IPS-18c (cell line): Measurements from ENCODE around the gene TRIM22.
"Not testable (repeated sequence)": the region's sequence is repeated elsewhere in the genome, so short reads cannot be mapped to it uniquely, and the experiment has no call there.

Source experiments
- H3K4me3 ChIP-seq: 2 replicates; pipeline ENCODE4 v1.7.0; 2013; ENCODE audit warnings: low read depth, mild to moderate bottlenecking, low read length, moderate library complexity; ENCODE audit not compliant: insufficient read depth
- H3K9me3 ChIP-seq: one replicate; pipeline ENCODE4 v1.6.1; 2013; ENCODE audit warnings: mild to moderate bottlenecking, low read length, moderate library complexity; ENCODE audit not compliant: control insufficient read depth, insufficient read depth

Gene TRIM22, protein sequence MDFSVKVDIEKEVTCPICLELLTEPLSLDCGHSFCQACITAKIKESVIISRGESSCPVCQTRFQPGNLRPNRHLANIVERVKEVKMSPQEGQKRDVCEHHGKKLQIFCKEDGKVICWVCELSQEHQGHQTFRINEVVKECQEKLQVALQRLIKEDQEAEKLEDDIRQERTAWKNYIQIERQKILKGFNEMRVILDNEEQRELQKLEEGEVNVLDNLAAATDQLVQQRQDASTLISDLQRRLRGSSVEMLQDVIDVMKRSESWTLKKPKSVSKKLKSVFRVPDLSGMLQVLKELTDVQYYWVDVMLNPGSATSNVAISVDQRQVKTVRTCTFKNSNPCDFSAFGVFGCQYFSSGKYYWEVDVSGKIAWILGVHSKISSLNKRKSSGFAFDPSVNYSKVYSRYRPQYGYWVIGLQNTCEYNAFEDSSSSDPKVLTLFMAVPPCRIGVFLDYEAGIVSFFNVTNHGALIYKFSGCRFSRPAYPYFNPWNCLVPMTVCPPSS

DNA sequence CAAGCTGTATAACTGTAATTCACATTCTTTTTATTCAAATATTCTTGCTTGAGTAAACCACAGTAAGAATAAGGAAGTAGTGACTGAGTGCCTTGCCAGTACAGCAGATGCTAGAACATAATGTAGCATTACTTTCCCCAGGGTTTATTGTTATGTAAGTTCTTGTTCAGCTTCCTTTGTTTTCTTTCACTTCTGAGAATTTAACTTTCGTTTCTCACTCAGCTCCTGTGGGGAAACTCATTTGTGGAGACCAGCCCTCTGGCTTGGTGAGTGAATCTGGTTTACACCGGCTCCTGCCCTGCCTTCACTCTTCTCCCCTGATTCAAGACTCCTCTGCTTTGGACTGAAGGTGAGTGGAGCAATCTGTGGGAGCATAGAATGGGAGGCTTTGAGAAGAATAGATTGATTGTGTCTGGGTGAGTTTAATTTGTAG is at the start of gene TRIM22:
Gene TRIM22 (plus strand): TSS at position 240 of the 433 bp plus-strand sequence. CDS start 6,443 bp downstream, outside the sequence.
- Histone ChIP-seq H3K4me3 (peak within 1 kb of the TSS; percentile 39; the same call in 1 of the 2 replicates), H3K9me3 (no peaks in the 10 kb centered on the region)

DNA sequence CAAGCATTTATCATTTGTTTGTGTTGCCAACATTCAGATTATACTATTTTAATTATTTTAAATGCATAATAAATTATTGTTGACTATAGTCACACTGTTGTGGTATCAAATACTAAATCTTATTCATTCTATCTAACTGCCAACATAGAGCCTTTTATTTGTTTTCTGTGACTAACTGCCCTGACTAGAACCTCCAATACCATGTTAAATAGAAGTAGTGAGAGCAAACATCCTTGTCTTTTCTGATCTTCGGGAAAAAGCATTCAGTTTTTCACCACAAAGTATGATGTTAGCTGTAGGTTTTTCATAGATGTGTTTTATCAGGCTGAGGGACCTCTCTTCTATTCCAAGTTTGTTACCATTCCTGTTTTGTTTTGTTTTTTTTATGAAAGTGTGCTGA is 49.6 kb upstream of the TRIM22 start:
- Histone ChIP-seq H3K4me3 (no peak overlapping the region), H3K9me3 (no peaks in the 10 kb centered on the region)

DNA sequence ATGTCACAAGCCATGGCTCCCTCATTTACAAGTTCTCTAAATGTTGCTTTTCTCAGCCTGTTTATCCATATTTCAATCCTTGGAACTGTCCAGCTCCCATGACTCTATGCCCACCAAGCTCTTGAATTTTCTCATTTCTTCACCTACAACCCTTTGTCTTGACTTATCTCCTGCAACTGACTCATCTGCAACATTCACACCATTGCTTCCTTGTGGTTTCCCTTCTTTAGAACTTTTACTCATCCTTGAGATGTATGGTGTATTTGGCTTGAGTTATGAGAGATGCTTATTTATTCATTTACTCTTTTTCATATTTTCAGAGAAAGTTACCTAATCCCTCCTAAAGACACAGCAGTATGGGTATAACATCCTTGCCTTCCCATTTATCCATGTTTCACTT is 46.0 kb upstream of the TRIM22 start:
- Histone ChIP-seq H3K9me3 (no peaks in the 10 kb centered on the region), H3K4me3 (no peak overlapping the region)

DNA sequence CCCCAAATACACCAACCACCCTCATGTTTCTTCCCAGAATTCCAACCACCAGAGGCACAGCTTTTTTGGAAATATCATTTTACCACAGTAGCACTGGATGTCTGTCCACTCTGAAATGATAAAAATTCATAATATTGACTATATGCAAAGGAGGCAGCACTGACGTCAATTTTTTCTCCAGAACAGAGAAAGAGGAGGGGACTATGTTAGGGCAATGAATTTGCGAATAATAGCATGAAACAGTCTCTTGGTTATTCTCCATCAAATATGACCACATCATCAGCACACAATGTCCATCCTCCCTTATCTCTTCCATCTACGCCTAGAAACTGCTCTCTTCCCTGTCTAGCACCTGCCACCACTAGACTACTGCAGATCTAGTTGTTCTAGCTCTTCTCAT is 43.5 kb upstream of the TRIM22 start:
- Histone ChIP-seq H3K9me3 (no peaks in the 10 kb centered on the region), H3K4me3 (no peak overlapping the region)

DNA sequence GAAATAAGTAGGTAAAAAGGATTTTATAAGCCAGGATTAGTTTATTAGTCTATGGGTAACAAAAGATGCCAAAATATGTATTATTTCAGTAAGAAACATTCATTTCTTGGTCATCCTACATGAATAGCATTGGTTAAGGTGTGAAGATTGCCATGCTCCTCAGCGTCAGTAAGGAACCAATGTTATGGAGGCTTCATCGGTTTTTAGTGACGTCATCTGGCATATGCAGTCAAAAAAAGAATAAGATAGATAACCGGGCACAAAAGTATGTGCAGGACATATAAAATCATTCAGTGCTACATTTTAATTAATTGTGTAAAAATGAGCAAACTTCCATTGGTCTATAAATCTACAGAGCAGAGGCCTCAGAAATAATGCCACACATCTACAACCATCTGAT is 34.1 kb upstream of the TRIM22 start:
- Histone ChIP-seq H3K4me3 (no peak overlapping the region), H3K9me3 (peaks cover 2% of the 10 kb centered on the region)

DNA sequence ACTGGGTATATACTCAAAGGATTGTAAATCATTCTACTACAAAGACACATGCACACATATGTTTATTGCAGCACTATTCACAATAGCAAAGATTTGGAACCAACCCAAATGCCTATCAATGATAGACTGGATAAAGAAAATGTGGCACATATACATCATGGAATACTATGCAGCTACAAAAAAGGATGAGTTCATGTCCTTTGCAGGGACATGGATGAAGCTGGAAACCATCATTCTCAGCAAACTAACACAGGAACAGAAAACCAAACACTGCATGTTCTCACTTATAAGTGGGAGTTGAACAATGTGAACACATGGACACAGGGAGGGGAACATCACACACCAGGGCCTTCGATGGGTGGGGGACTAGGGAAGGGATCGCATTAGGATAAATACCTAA is 32.6 kb upstream of the TRIM22 start:
- not testable (repeated sequence) for H3K4me3 ChIP-seq, H3K9me3 ChIP-seq

DNA sequence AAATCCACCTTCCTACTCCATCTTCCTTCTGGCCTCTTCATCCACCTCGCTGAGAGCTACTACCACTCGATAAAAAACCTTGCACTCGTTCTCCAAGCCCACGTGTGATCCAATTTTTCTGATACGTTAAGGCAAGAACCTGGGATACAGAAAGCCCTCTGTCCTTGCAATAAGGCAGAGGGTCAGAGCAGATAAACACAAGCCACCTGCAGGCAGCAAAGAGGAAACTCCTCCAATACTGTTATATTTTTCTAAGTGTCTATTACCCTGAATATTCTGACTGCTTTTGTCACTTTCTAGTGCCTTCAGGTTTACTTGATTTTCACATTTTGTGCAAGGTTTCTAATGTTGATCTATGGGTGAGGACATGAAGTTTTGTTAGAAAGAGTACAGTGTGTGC is 31.3 kb upstream of the TRIM22 start:
- Histone ChIP-seq H3K4me3 (no peak overlapping the region), H3K9me3 (peaks cover 1% of the 10 kb centered on the region)

DNA sequence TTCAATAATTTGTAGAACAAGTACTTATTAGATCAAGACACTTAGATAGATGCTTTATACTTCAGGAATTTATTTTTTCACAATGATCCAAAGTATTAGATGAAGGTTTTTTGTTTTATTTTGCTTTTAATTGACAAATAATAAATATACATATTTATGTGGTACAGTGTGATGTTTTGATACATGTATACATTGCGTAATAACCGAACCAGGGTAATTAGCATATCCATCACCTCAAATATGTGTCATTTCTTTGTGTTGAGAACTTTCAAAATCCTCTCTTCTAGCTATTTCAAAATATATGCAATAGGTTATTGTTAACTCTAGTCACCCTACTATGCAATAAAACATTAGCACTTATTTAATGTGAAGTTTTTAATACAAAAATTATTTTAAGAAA is 26.1 kb upstream of the TRIM22 start:
- no peaks in the 10 kb centered on the region for H3K9me3 ChIP-seq
- no peak overlapping the region for H3K4me3 ChIP-seq

DNA sequence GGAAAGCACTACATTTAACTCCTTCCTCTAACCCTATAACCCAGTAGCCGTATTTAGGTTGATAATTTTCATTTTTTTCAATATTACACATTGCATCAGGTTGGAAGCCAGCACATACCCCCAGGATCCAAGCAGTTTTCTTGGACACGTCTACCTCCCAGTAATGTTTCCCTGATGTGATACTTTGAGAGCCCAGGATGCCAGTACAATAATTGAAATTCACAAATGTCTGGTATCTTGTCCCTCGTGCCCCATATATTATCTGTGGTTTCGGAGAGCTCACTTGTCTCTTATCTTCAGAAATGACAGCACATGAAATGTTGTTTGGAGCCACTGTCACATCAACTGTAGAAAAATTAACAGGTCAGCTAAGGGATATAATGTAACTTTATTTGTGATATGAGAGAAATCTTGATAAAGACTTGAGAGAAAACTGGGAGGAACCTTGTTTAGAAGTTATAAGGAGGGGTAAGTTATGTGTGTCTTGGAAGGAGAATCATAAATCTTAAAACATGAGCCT is 24.5 kb upstream of the TRIM22 start:
- no peak overlapping the region for H3K4me3 ChIP-seq
- H3K9me3 ChIP-seq, result peaks cover 2% of the 10 kb centered on the region

DNA sequence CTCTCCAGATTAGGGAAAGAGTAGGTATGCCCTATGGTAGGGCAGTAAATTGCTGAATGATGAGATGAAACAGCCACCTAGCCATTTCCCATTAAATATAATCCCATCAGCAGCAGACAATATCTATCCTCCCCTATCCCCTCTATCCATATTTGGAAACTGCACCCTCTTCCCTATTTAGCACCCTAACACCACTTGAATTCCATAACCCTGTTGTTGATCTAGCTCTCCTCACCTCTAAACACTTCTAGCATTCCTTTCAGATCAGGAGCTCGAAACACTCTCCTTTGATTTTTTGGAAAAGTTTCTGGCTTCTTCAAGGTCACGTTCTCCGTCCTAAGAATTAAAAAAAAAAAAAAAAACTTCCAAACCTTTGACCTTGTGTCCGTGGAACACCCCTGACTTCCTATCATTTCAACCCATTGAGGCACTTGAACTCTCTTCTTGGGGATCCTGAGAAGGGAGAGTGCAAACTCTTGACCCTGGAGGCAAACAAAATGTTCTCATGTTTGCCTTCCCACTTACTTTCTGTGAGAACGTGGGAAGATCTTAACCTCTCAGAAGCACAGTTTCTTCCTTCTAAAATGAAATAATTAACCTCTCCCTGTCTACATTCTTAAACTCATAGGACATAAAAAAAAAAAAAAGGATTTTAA is 23.7 kb upstream of the TRIM22 start:
- H3K9me3 ChIP-seq, result peaks cover 2% of the 10 kb centered on the region

DNA sequence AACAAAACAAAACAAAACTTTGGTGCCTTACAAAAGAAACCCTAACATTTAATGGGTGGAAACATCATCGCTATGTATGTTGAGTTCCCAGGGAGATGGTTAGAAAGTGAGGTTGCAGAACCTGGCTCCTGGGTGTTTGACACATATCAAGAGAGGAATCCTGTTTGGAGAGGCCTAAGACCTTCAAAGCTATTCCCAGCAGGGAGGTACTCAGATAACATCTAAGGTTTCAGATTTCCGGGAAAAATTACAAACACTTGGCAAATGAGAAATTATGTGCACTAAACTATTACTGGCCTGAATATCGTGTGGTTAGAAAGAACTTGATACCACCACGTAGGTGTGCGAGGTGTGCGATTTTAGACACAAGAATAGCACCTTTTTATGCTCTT is 23.2 kb upstream of the TRIM22 start:
- Histone ChIP-seq H3K9me3 (peaks cover 2% of the 10 kb centered on the region), H3K4me3 (no peak overlapping the region)

More for the DNA sequence above, 23.7 kb upstream of the TRIM22 start:
- H3K4me3 ChIP-seq, result no peak overlapping the region

DNA sequence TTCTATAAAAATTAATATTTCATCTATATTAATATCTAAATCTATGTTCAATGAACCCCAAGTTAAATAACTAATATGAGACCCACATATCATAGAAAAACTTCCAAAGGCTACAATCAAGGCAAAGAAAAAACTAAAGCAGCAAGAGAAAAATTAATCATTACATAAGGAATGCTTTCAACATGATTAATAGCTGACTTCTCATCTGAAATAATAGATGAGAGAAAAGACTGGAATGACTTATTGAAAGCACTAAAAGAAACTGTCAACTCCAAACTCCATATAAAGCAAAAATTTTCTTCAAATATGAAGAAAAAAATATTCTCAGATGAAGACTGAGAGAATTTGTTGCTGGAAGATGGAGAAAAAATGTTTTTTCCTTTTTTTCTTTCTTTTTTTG is 17.8 kb upstream of the TRIM22 start:
- Histone ChIP-seq H3K9me3 (peaks cover 2% of the 10 kb centered on the region), H3K4me3 (no peak overlapping the region)

DNA sequence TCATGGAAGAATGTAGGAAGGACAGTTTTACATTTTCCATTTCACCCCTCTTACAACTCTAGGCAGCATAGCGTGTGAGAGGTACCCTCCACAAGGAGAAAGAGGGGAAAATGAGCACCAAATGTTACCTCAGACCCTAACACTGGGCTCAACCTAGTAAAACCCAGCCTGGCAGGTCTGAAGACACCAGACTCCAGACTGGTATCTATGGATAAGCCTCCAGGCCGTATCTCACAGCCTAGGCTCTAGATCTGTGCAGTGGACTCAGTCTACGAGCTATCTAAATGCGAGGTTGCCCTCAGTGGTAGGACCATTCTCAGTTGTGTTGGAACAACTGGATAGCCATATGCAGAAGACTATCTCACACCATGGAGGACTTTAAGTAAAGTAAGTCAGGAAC is 15.2 kb upstream of the TRIM22 start:
- Histone ChIP-seq H3K9me3 (peaks cover 2% of the 10 kb centered on the region), H3K4me3 (no peak overlapping the region)

DNA sequence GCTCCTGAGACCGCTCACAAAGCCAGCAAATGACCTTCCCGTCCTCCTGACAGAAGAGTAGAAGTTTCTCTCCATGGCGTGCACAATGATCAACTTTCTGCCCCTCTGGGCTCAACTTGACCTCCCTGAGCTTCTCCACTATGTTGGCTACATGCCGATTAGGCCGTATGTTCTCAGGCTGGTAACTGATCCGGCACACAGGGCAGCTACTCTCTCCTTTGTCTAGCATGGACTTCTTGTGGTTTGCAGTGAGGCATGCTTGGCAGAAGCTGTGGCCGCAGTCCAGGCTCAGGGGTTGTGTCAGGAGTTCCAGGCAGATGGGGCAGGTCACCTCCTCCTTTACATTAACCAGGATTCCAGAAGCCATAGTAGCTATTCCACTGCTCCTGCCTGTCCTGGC is 9.8 kb upstream of the TRIM22 start:
- H3K9me3 ChIP-seq, result no peaks in the 10 kb centered on the region
- H3K4me3 ChIP-seq, result no peak overlapping the region

DNA sequence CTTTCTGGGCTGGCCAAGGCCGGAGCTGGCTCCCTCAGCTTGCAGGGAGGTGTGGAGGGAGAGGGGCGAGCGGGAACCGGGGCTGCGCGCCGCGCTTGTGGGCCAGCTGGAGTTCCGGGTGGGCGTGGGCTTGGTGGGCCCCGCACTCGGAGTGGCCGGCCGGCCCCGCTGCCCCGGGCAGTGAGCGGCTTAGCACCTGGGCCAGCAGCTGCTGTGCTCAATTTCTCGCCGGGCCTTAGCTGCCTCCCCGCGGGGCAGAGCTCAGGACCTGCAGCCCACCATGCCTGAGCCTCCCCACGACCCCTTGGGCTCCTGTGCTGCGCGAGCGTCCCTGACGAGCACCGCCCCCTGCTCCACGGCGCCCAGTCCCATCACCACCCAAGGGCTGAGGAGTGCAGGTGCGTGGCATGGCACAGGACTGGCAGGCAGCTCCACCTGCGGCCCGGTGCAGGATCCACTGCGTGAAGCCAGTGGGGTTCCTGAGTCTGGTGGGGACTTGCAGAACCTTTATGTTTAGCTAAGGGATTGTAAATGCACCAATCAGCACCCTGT is 6.6 kb upstream of the TRIM22 start:
- H3K4me3 ChIP-seq, H3K9me3 ChIP-seq: not testable (repeated sequence)

DNA sequence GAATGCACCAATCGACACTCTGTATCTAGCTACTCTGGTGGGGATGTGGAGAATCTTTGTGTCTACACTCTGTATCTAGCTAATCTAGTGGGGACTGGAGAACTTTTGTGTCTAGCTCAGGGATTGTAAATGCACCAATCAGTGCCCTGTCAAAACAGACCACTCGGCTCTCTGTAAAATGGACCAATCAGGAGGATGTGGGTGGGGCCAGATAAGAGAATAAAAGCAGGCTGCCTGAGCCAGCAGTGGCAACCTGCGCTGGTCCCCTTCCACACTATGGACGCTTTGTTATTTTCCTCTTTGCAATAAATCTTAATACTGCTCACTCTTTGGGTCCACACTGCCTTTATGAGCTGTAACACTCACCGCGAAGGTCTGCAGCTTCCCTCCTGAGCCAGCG is 6.0 kb upstream of the TRIM22 start:
- not testable (repeated sequence) for H3K9me3 ChIP-seq, H3K4me3 ChIP-seq

DNA sequence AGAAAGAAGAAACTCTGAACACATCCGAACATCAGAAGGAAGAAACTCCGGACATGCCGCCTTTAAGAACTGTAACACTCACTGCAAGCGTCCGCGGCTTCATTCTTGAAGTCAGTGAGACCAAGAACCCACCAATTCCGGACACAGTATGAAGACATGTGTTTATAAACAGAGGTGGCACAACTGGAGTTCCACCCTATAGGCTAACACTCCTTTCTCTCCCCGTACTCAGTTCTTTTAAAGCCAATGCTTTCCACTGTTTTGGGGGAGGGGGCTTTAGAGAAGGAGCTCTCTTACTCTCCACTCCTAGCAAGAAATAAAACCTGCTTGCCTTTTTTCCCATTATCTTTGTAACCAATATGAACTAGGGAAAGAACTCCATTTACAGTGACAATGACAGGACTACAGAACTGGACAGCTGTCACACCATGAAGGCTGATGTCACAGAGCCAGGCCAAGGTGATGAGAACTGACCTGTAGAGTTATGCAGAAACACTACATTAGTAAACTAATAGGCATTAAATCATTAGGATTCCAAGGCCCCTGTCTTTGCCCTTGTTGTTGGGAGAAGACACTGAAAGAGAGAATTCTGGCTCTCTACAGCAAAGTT is 5.4 kb upstream of the TRIM22 start:
- H3K4me3 ChIP-seq, result peak overlapping the region; percentile 47; the same call in 1 of the 2 replicates
- no peaks in the 10 kb centered on the region for H3K9me3 ChIP-seq
